Stomach smooth muscle (tissue), 2 donors: Measurements from ENCODE around the gene WWTR1.

Experiments used
- H3K27ac ChIP-seq: one replicate; pipeline ENCODE4 v1.7.0; 2013; ENCODE audit warnings: mild to moderate bottlenecking, low read length, inconsistent platforms
- H3K27me3 ChIP-seq, 2 donors: one replicate each; pipeline ENCODE4 v1.7.0; 2013; ENCODE audit warnings: low read length in 2 of 2; ENCODE audit not compliant: insufficient read depth in 2 of 2, control insufficient read depth in 1 of 2
- H3K36me3 ChIP-seq, 2 donors: one replicate each; pipeline ENCODE4 v1.7.0; 2013; ENCODE audit warnings: low read length in 2 of 2; ENCODE audit not compliant: control insufficient read depth in 2 of 2, insufficient read depth in 2 of 2
- H3K4me1 ChIP-seq: one replicate; pipeline ENCODE4 v1.7.0; 2013; ENCODE audit warnings: low read length; ENCODE audit not compliant: control insufficient read depth, insufficient read depth
- H3K4me3 ChIP-seq, 2 donors: one replicate each; pipeline ENCODE4 v1.7.0; 2013; ENCODE audit warnings: low read length in 2 of 2
- H3K9ac ChIP-seq, 2 donors: one replicate each; pipeline ENCODE4 v1.7.0; 2013; ENCODE audit warnings: low read length in 2 of 2, mild to moderate bottlenecking in 1 of 2
- H3K9me3 ChIP-seq, 2 donors: one replicate each; pipeline ENCODE4 v1.7.0; 2013; ENCODE audit warnings: low read length in 2 of 2; ENCODE audit not compliant: control insufficient read depth in 2 of 2
- donor health status: healthy.
- donor health status: Pancreatic carcinoma.

WWTR1 gene

GRCh38 chr3:149638228-149639092, 19.4 kb downstream of the WWTR1 start:
- Histone ChIP-seq H3K4me1 (peaks cover 39% of the 10 kb centered on the region), H3K9me3 (no peaks in the 10 kb centered on the region), H3K36me3 (no peaks in the 10 kb centered on the region), H3K27me3 (no peaks in the 10 kb centered on the region), H3K4me3 (peak overlapping the region; percentile 56 to 69), H3K9ac (peak overlapping the region in 1 of 2 donors; percentile 43), H3K27ac (peak overlapping the region; percentile 4)

GRCh38 chr3:149635396-149635795, 22.4 kb downstream of the WWTR1 start:
- Histone ChIP-seq H3K27ac (no peak overlapping the region), H3K4me1 (peaks cover 34% of the 10 kb centered on the region), H3K9ac (no peak overlapping the region), H3K27me3 (no peaks in the 10 kb centered on the region), H3K9me3 (no peaks in the 10 kb centered on the region), H3K36me3 (peaks cover 0 to 2% of the 10 kb centered on the region in 2 donors), H3K4me3 (no peak overlapping the region)

- Histone ChIP-seq H3K4me3 (no peak overlapping the region), H3K27me3 (no peaks in the 10 kb centered on the region), H3K4me1 (peaks cover 34% of the 10 kb centered on the region), H3K9ac (no peak overlapping the region), H3K9me3 (no peaks in the 10 kb centered on the region), H3K27ac (peak overlapping the region; percentile 49), H3K36me3 (peaks cover 0 to 3% of the 10 kb centered on the region in 2 donors)
Observed at GRCh38 chr3:149634573-149634972, 23.3 kb downstream of the WWTR1 start.

- H3K9me3 ChIP-seq = no peaks in the 10 kb centered on the region
- no peak overlapping the region for H3K9ac ChIP-seq
- peaks cover 29% of the 10 kb centered on the region for H3K4me1 ChIP-seq
- peak overlapping the region in 1 of 2 donors; percentile 15 for H3K4me3 ChIP-seq
- H3K36me3 ChIP-seq = peaks cover 0 to 3% of the 10 kb centered on the region in 2 donors
- H3K27ac ChIP-seq = peak overlapping the region; percentile 49
- H3K27me3 ChIP-seq = no peaks in the 10 kb centered on the region
Observed at GRCh38 chr3:149634072-149634471, 23.8 kb downstream of the WWTR1 start.

GRCh38 chr3:149632225-149632624, 25.6 kb downstream of the WWTR1 start:
- Histone ChIP-seq H3K4me1 (peaks cover 31% of the 10 kb centered on the region), H3K27ac (no peak overlapping the region)

GRCh38 chr3:149630806-149631205, 27.0 kb downstream of the WWTR1 start:
- Histone ChIP-seq H3K4me3 (no peak overlapping the region), H3K9me3 (no peaks in the 10 kb centered on the region), H3K4me1 (peaks cover 32% of the 10 kb centered on the region), H3K9ac (no peak overlapping the region), H3K27me3 (no peaks in the 10 kb centered on the region), H3K36me3 (peaks cover 0 to 3% of the 10 kb centered on the region in 2 donors), H3K27ac (no peak overlapping the region)

More at GRCh38 chr3:149632225-149632624, 25.6 kb downstream of the WWTR1 start:
- H3K9me3 ChIP-seq = no peaks in the 10 kb centered on the region
- peaks cover 0 to 3% of the 10 kb centered on the region in 2 donors for H3K36me3 ChIP-seq
- no peak overlapping the region for H3K9ac ChIP-seq
- H3K4me3 ChIP-seq = no peak overlapping the region
- no peaks in the 10 kb centered on the region for H3K27me3 ChIP-seq

GRCh38 chr3:149628957-149629670, 28.7 kb downstream of the WWTR1 start:
- H3K4me3 ChIP-seq = no peak overlapping the region
- no peak overlapping the region for H3K27ac ChIP-seq
- peaks cover 0 to 3% of the 10 kb centered on the region in 2 donors for H3K36me3 ChIP-seq
- peaks cover 32% of the 10 kb centered on the region for H3K4me1 ChIP-seq
- H3K9ac ChIP-seq = no peak overlapping the region
- H3K27me3 ChIP-seq = no peaks in the 10 kb centered on the region
- H3K9me3 ChIP-seq = no peaks in the 10 kb centered on the region

GRCh38 chr3:149626671-149627070, 31.2 kb downstream of the WWTR1 start:
- Histone ChIP-seq H3K27ac (no peak overlapping the region), H3K27me3 (no peaks in the 10 kb centered on the region), H3K4me1 (peaks cover 24% of the 10 kb centered on the region), H3K4me3 (no peak overlapping the region), H3K36me3 (peaks cover 0 to 3% of the 10 kb centered on the region in 2 donors), H3K9me3 (no peaks in the 10 kb centered on the region), H3K9ac (no peak overlapping the region)

- Histone ChIP-seq H3K4me1 (peaks cover 24% of the 10 kb centered on the region), H3K9me3 (no peaks in the 10 kb centered on the region)
Observed at GRCh38 chr3:149625795-149626194, 32.0 kb downstream of the WWTR1 start.

GRCh38 chr3:149623824-149624223, 34.0 kb downstream of the WWTR1 start:
- peaks cover 26% of the 10 kb centered on the region for H3K4me1 ChIP-seq
- no peaks in the 10 kb centered on the region for H3K36me3 ChIP-seq
- no peak overlapping the region for H3K9ac ChIP-seq
- no peak overlapping the region for H3K4me3 ChIP-seq
- no peak overlapping the region for H3K27ac ChIP-seq
- H3K9me3 ChIP-seq = no peaks in the 10 kb centered on the region
- H3K27me3 ChIP-seq = no peaks in the 10 kb centered on the region

More at GRCh38 chr3:149625795-149626194, 32.0 kb downstream of the WWTR1 start:
- no peak overlapping the region for H3K9ac ChIP-seq
- H3K36me3 ChIP-seq = peaks cover 0 to 3% of the 10 kb centered on the region in 2 donors
- no peaks in the 10 kb centered on the region for H3K27me3 ChIP-seq
- H3K27ac ChIP-seq = no peak overlapping the region
- no peak overlapping the region for H3K4me3 ChIP-seq
